Measurements from ENCODE around the gene DSG1. TPM values are rescaled to one million over a fixed set of nuclear protein-coding genes. Genes with fewer than 3 reads are reported as not detected.

DSG1 gene
- polyA plus RNA-seq, 3 donors: not detected

- no peaks in the 10 kb centered on the region for H3K36me3 ChIP-seq (replicated peaks in 1 of 2; ENCODE audit: control insufficient read depth in 1 of 2, insufficient read depth in 2 of 2, low read length in 2 of 2)
- WGBS (ENCODE audit: insufficient coverage): no CpG with 5 or more reads among the region's 6 CpGs
- no peak overlapping the region for H3K27ac Mint-ChIP-seq
- no peaks in the 10 kb centered on the region for H3K4me1 Mint-ChIP-seq
- H3K9me3 Mint-ChIP-seq: no peaks in the 10 kb centered on the region
- no peak overlapping the region for H3K4me2 ChIP-seq (replicated peaks; ENCODE audit: extremely low read depth, low read length, poor library complexity, severe bottlenecking)
- no peak for DNase-seq
- no peak overlapping the region for H2AFZ ChIP-seq (ENCODE audit: insufficient read depth, low read depth, low read length, poor library complexity, severe bottlenecking)
- no peak overlapping the region for H3K9ac ChIP-seq (ENCODE audit: insufficient read depth, low read length, poor library complexity, severe bottlenecking)
- no peak for TF ChIP-seq CTCF (IDR thresholded peaks at IDR 0.05)
- H3K4me1 ChIP-seq (ENCODE audit: control insufficient read depth in 1 of 2, insufficient read depth in 2 of 2, low read length in 2 of 2): no peaks in the 10 kb centered on the region
- H3K27ac ChIP-seq (ENCODE audit: low read depth in 1 of 2, low read length in 2 of 2): no peak overlapping the region
- no peaks in the 10 kb centered on the region for H3K9me3 ChIP-seq (replicated peaks in 1 of 2; ENCODE audit: control insufficient read depth in 1 of 2, insufficient read depth in 1 of 2, low read length in 2 of 2)
- H4K20me1 ChIP-seq (ENCODE audit: insufficient read depth, low read length): no peaks in the 10 kb centered on the region
- peaks cover 0 to 2% (median 0%) of the 10 kb centered on the region in 3 donors for H3K27me3 Mint-ChIP-seq (ENCODE audit: low read depth in 3 of 3)
- H3K4me3 ChIP-seq (replicated peaks in 1 of 3; ENCODE audit: low read depth in 2 of 3, low read length in 3 of 3): no peak overlapping the region
- no peaks in the 10 kb centered on the region for H3K36me3 Mint-ChIP-seq
- no peaks in the 10 kb centered on the region for H3K27me3 ChIP-seq (ENCODE audit: control insufficient read depth in 2 of 2, insufficient read depth in 2 of 2, low read length in 2 of 2)
- intact Hi-C loops (cut with micrococcal nuclease): loop anchor here in 1 of 2 donors (10.0 kb wide), 1 partner anchor 77 kb away; no protein-coding TSS in a partner anchor
- H3K4me3 Mint-ChIP-seq: no peak overlapping the region
- no peaks in the 10 kb centered on the region for H3K79me2 ChIP-seq (ENCODE audit: insufficient read depth, low read length)
These were observed 83.4 kb downstream of the DSG1 start for GRCh38 chr18:31401156-31402025.

GRCh38 chr18:31402026-31402373 is 84.0 kb downstream of the DSG1 start:
- no peak for TF ChIP-seq CTCF (IDR thresholded peaks at IDR 0.05)
- H3K4me1 Mint-ChIP-seq: no peaks in the 10 kb centered on the region
- no peaks in the 10 kb centered on the region for H3K27me3 ChIP-seq (ENCODE audit: control insufficient read depth in 2 of 2, insufficient read depth in 2 of 2, low read length in 2 of 2)
- H3K4me2 ChIP-seq (replicated peaks; ENCODE audit: extremely low read depth, low read length, poor library complexity, severe bottlenecking): no peak overlapping the region
- no peaks in the 10 kb centered on the region for H3K36me3 ChIP-seq (replicated peaks in 1 of 2; ENCODE audit: control insufficient read depth in 1 of 2, insufficient read depth in 2 of 2, low read length in 2 of 2)
- no peaks in the 10 kb centered on the region for H3K36me3 Mint-ChIP-seq
- H3K79me2 ChIP-seq (ENCODE audit: insufficient read depth, low read length): no peaks in the 10 kb centered on the region
- no peak overlapping the region for H2AFZ ChIP-seq (ENCODE audit: insufficient read depth, low read depth, low read length, poor library complexity, severe bottlenecking)
- no peak overlapping the region for H3K4me3 Mint-ChIP-seq
- no peaks in the 10 kb centered on the region for H3K4me1 ChIP-seq (ENCODE audit: control insufficient read depth in 1 of 2, insufficient read depth in 2 of 2, low read length in 2 of 2)
- intact Hi-C loops (cut with micrococcal nuclease): loop anchor here in 1 of 2 donors (10.0 kb wide), 1 partner anchor 77 kb away; no protein-coding TSS in a partner anchor
- H3K9me3 Mint-ChIP-seq: no peaks in the 10 kb centered on the region
- H3K27ac ChIP-seq (ENCODE audit: low read depth in 1 of 2, low read length in 2 of 2): no peak overlapping the region
- H3K27me3 Mint-ChIP-seq (ENCODE audit: low read depth in 3 of 3): peaks cover 0 to 2% (median 0%) of the 10 kb centered on the region in 3 donors
- no peak overlapping the region for H3K9ac ChIP-seq (ENCODE audit: insufficient read depth, low read length, poor library complexity, severe bottlenecking)
- H3K4me3 ChIP-seq (replicated peaks in 1 of 3; ENCODE audit: low read depth in 2 of 3, low read length in 3 of 3): no peak overlapping the region
- no peak for DNase-seq
- no peaks in the 10 kb centered on the region for H4K20me1 ChIP-seq (ENCODE audit: insufficient read depth, low read length)
- no peak overlapping the region for H3K27ac Mint-ChIP-seq
- no peaks in the 10 kb centered on the region for H3K9me3 ChIP-seq (replicated peaks in 1 of 2; ENCODE audit: control insufficient read depth in 1 of 2, insufficient read depth in 1 of 2, low read length in 2 of 2)

All from CD14-positive monocyte (primary cell).